ENCODE data around the gene CAPNS1.

DNA sequence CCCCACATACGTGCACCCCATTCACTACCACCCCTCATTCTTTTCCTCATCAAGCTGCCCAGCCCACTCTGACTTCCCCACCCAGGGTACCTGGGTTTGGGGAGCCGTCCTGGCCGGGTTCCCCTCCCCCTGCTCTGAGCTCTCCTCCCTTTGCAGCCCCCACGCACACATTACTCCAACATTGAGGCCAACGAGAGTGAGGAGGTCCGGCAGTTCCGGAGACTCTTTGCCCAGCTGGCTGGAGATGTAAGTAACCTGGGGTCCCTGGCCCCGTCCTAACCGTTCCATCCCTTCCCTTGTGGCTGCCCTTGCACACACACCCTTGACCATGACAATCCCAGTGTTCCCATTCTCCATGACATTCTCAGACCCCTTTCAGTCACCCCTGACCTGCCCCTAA, 2.6 kb downstream of the CAPNS1 start:
- TF ChIP-seq, protein P1, sequence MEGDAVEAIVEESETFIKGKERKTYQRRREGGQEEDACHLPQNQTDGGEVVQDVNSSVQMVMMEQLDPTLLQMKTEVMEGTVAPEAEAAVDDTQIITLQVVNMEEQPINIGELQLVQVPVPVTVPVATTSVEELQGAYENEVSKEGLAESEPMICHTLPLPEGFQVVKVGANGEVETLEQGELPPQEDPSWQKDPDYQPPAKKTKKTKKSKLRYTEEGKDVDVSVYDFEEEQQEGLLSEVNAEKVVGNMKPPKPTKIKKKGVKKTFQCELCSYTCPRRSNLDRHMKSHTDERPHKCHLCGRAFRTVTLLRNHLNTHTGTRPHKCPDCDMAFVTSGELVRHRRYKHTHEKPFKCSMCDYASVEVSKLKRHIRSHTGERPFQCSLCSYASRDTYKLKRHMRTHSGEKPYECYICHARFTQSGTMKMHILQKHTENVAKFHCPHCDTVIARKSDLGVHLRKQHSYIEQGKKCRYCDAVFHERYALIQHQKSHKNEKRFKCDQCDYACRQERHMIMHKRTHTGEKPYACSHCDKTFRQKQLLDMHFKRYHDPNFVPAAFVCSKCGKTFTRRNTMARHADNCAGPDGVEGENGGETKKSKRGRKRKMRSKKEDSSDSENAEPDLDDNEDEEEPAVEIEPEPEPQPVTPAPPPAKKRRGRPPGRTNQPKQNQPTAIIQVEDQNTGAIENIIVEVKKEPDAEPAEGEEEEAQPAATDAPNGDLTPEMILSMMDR (IDR thresholded peaks at IDR 0.05; ENCODE audit: insufficient read depth, low read length): no peak
- no peak for TF ChIP-seq GABPA (IDR thresholded peaks at IDR 0.05; ENCODE audit: low read depth)
- no peak for TF ChIP-seq POLR2AphosphoS5 (IDR thresholded peaks at IDR 0.05; ENCODE audit: low read depth)
- no peak for TF ChIP-seq SPI1 (IDR thresholded peaks at IDR 0.05; ENCODE audit: borderline replicate concordance, low read depth)
- TF ChIP-seq, protein P2, sequence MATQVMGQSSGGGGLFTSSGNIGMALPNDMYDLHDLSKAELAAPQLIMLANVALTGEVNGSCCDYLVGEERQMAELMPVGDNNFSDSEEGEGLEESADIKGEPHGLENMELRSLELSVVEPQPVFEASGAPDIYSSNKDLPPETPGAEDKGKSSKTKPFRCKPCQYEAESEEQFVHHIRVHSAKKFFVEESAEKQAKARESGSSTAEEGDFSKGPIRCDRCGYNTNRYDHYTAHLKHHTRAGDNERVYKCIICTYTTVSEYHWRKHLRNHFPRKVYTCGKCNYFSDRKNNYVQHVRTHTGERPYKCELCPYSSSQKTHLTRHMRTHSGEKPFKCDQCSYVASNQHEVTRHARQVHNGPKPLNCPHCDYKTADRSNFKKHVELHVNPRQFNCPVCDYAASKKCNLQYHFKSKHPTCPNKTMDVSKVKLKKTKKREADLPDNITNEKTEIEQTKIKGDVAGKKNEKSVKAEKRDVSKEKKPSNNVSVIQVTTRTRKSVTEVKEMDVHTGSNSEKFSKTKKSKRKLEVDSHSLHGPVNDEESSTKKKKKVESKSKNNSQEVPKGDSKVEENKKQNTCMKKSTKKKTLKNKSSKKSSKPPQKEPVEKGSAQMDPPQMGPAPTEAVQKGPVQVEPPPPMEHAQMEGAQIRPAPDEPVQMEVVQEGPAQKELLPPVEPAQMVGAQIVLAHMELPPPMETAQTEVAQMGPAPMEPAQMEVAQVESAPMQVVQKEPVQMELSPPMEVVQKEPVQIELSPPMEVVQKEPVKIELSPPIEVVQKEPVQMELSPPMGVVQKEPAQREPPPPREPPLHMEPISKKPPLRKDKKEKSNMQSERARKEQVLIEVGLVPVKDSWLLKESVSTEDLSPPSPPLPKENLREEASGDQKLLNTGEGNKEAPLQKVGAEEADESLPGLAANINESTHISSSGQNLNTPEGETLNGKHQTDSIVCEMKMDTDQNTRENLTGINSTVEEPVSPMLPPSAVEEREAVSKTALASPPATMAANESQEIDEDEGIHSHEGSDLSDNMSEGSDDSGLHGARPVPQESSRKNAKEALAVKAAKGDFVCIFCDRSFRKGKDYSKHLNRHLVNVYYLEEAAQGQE (IDR thresholded peaks at IDR 0.05; ENCODE audit: insufficient replicate concordance, low read depth): no peak

All from HL-60 (cell line).